Embryonic facial prominence (tissue), 1 donor: Measurements from ENCODE around the gene FCSK.

Experiments
- DNase-seq: peaks from one replicate; pipeline ENCODE4 v3.0.0-alpha.2; 2016; ENCODE audit errors: extremely low spot score

Gene FCSK

GRCh38 chr16:70453117-70453891, 1.1 kb upstream of the FCSK start:
- DNase-seq, result no peak

GRCh38 chr16:70453892-70454221, 538 bp upstream of the FCSK start:
- DNase-seq, result no peak

- DNase-seq, result no peak
These were observed 1.5 kb downstream of the FCSK start for GRCh38 chr16:70455910-70456309.

- no peak for DNase-seq
These were observed 3.2 kb downstream of the FCSK start for GRCh38 chr16:70457446-70458166.

GRCh38 chr16:70460737-70461261, 6.4 kb downstream of the FCSK start:
- DNase-seq, result no peak

- DNase-seq, result no peak
These were observed 8.8 kb downstream of the FCSK start for GRCh38 chr16:70463235-70463634.

- no peak for DNase-seq
These were observed 11.8 kb downstream of the FCSK start for GRCh38 chr16:70465999-70466804.

GRCh38 chr16:70466805-70467076, 12.3 kb downstream of the FCSK start:
- no peak for DNase-seq

- no peak for DNase-seq
These were observed 12.7 kb downstream of the FCSK start for GRCh38 chr16:70467113-70467512.

- DNase-seq, result no peak
These were observed 13.2 kb downstream of the FCSK start for GRCh38 chr16:70467608-70468007.

- no peak for DNase-seq
These were observed 14.6 kb downstream of the FCSK start for GRCh38 chr16:70468776-70469525.

- DNase-seq, result no peak
These were observed 15.9 kb downstream of the FCSK start for GRCh38 chr16:70470141-70470926.

- DNase-seq, result no peak
These were observed 16.5 kb downstream of the FCSK start for GRCh38 chr16:70470927-70471341.

- no peak for DNase-seq
These were observed 18.5 kb downstream of the FCSK start for GRCh38 chr16:70472786-70473433.

- no peak for DNase-seq
These were observed 19.3 kb downstream of the FCSK start for GRCh38 chr16:70473446-70474319.

- DNase-seq, result no peak
These were observed 20.1 kb downstream of the FCSK start for GRCh38 chr16:70474320-70475053.

GRCh38 chr16:70475054-70475871, 20.9 kb downstream of the FCSK start:
- DNase-seq, result no peak
